D721Med (cell line): ENCODE data around the gene KCNC2.

Experiments
- DNase-seq: peaks from one replicate; pipeline ENCODE4 v3.0.0; 2011; ENCODE audit warnings: low spot score; ENCODE audit not compliant: insufficient read length
- FAIRE-seq: peaks from 2 replicates; lab custom pipeline; 2011; peaks lifted over from hg19 to GRCh38; lab: Jason Lieb, UNC
- CTCF ChIP-seq: IDR thresholded peaks from 2 replicates; pipeline ENCODE4 v1.5.1; 2012; ENCODE audit warnings: mild to moderate bottlenecking, control low read depth; ENCODE audit not compliant: insufficient read depth; ENCODE audit errors: missing control alignments

The KCNC2 gene

GRCh38 chr12:75209812-75210138 is at the start of gene KCNC2:
Gene KCNC2, minus strand, starts transcription at chr12:75209839.
- TF ChIP-seq CTCF: no peak
- peak; percentile 20 for DNase-seq
- no peak for FAIRE-seq

- no peak for TF ChIP-seq CTCF
- no peak for DNase-seq
- no peak for FAIRE-seq
Observed at GRCh38 chr12:75259143-75259542, 49.5 kb upstream of the KCNC2 start.

- DNase-seq (no peak), FAIRE-seq (no peak)
- TF ChIP-seq CTCF: no peak
Observed at GRCh38 chr12:75257510-75257909, 47.9 kb upstream of the KCNC2 start.

- no peak for DNase-seq
- no peak for TF ChIP-seq CTCF
- FAIRE-seq: no peak
Observed at GRCh38 chr12:75245108-75245507, 35.5 kb upstream of the KCNC2 start.

- FAIRE-seq: no peak
- TF ChIP-seq CTCF: no peak
Observed at GRCh38 chr12:75239987-75240386, 30.3 kb upstream of the KCNC2 start.

GRCh38 chr12:75236206-75236605 is 26.6 kb upstream of the KCNC2 start:
- FAIRE-seq (no peak), DNase-seq (no peak)
- TF ChIP-seq CTCF: no peak

More at GRCh38 chr12:75239987-75240386, 30.3 kb upstream of the KCNC2 start:
- DNase-seq: no peak

GRCh38 chr12:75227132-75227531 is 17.5 kb upstream of the KCNC2 start:
- FAIRE-seq (no peak), DNase-seq (no peak)
- no peak for TF ChIP-seq CTCF
